NCI-H2171 (cell line): ENCODE results near the gene CFAP210.
"Not testable (repeated sequence)": the region's sequence is repeated elsewhere in the genome, so short reads cannot be mapped to it uniquely, and the experiment has no call there.

Experiments
- DNase-seq: peaks from one replicate; lab custom pipeline; 2025; lab: John Stamatoyannopoulos, UW

The CFAP210 gene

DNA sequence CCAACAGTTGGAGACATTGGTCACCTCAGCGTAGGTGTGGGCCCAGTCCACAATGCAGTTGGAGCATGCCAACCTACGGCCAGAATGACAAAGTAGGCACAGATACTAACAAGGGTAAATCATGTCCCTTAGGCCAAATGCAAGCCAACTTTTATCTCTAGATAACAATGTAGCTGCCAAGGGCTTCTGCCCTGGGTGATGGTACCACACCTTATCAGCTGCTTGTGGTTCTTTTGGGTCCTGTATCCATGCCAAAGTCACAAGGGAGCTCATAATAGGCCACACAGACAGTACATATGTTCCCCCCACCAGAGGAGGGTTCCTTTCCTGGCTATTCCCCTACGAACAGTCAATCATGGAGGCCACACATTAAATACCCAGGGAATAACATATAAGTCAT, 19.1 kb upstream of the CFAP210 start:
- DNase-seq, result no peak

DNA sequence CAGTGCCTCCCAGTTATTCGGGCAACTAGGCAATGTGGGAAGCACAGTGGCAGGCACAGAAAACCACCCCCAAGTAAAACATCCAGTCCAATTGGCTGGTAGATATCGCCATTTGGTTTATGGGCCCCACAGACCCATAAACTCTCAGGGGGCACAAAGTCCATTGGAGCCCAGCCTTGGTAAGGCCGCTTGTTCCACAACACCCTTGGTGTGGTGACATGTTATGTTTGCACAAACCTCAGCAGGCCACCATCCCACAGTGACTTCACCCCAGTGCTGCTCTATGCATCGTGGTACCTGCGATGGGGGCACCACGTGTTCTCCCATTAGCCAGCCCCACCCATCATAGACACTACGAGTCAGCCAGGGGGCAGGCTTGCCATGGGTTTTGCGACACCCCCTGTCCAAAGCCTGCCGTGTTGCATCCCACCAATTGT, 18.6 kb upstream of the CFAP210 start:
- no peak for DNase-seq

- no peak for DNase-seq
These were observed 17.7 kb upstream of the CFAP210 start for GRCh38 chr2:169711751-169712509.

DNA sequence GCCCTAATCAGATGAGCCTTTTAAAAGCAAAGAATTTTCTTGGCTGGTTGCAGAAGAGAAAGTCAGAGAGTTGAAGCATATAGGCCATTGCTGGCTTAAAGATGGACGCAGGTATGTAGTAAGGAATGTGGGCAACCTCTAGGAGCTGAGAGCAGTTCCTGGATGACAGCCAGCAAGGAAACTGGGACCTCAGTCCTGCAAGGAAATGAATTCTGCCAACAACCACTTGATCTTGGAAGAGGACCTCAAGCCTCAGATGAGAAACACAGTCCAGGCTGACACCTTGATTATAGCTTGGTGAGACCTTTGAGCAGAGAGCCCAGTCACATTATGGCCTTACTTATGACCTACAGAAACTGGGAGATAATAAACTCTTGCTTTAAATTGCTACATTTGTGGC, 15.8 kb upstream of the CFAP210 start:
- DNase-seq, result no peak

- no peak for DNase-seq
These were observed 15.1 kb upstream of the CFAP210 start for GRCh38 chr2:169709331-169709730.

DNA sequence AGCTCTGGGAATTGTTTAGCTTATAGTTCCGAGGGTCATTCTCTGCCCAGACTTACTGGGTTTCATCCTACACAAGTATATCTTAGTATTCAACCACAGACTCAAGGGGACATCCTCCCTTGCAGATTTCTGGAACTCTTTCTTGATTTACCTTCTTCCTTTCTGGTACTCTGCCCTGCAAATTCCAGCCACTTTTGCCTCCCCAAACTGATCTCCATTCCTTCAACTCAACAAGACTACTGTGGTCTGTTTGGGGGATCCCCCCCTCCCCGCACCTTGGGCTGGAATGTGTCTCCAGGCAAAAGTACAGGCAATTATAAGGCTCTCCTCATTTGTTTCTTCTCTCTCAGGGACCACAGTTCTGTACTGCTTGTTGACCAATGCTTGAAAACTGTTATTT, 13.4 kb upstream of the CFAP210 start:
- DNase-seq, result no peak

- DNase-seq, result no peak
These were observed 11.7 kb upstream of the CFAP210 start for GRCh38 chr2:169705927-169706326.

GRCh38 chr2:169704160-169704708, 10.0 kb upstream of the CFAP210 start:
- no peak for DNase-seq

- no peak for DNase-seq
These were observed 8.8 kb upstream of the CFAP210 start for GRCh38 chr2:169702996-169703395.

DNA sequence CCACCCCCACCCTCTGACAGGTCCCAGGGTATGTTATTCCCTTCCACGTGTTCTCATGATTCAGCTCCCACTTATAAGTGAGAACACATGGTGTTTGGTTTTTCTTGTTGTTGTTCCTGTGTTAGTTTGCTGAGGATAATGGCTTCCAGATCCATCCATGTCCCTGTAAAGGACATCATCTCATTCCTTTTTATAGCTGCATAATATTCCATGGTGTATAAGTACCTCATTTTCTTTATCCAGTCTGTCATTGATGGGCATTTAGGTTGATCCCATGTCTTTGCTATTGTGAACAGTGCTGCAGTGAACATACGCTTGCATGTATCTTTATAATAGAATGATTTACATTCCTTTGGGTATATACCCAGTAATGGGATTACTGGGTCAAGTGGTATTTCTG, 5.0 kb upstream of the CFAP210 start:
- DNase-seq, result not testable (repeated sequence)

DNA sequence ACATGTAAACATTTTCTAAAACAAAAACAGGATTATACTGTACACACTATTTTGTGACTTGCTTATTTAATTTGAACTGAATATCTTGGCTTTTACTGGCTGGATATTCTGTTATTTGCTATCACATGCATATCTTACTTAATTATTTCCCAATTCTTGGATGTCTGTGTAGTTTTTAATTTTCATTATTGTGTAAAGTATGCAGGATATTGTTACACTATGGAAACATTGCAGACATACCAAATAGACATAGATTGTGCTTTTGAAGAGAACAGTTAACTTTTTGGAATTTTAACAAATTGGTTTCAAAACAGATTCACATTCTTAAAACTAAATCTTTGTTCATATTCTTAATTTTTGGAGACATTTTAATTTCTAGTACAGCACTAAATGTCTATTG, 2.2 kb upstream of the CFAP210 start:
- DNase-seq, result no peak

DNA sequence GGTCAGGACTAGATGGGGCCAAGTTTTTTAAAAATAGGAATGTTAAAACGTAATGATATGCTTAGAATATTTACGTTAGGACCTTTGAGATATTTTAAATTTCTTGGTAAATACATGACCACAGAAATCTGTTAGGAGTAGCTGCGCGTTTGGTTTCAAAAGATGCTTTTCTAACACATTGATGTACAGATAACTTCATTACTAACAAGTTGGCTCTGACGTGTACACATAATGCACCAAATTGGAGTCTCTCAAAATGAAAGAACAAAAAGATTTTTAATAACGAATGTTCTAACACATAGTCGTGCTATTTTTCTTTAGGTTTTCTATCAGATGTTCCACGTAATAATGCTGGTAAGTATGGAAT, 672 bp upstream of the CFAP210 start:
- DNase-seq, result no peak

GRCh38 chr2:169693360-169693759, 845 bp downstream of the CFAP210 start:
- no peak for DNase-seq

GRCh38 chr2:169692718-169693117, 1.5 kb downstream of the CFAP210 start:
- DNase-seq, result no peak

GRCh38 chr2:169690958-169691357, 3.2 kb downstream of the CFAP210 start:
- no peak for DNase-seq

GRCh38 chr2:169687943-169688342, 6.3 kb downstream of the CFAP210 start:
- DNase-seq, result not testable (repeated sequence)

DNA sequence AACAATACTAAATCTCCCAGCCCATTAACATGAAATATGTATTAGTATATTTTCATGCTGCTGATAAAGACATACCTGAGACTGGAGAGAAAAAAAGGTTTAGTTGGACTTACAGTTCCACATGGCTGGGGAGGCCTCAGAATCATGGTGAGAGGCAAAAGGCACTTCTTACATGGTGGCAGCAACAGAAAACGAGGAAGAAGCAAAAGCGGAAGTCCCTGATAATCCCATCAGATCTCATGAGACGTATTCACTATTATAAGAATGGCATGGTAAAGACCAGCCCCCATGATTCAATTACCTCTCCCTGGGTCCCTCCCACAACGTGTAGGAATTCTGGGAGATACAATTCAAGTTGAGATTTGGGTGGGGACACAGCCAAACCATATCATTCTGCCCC, 7.4 kb downstream of the CFAP210 start:
- not testable (repeated sequence) for DNase-seq

GRCh38 chr2:169684712-169685111, 9.5 kb downstream of the CFAP210 start:
- DNase-seq, result not testable (repeated sequence)

GRCh38 chr2:169684135-169684565, 10.1 kb downstream of the CFAP210 start:
- no peak for DNase-seq

DNA sequence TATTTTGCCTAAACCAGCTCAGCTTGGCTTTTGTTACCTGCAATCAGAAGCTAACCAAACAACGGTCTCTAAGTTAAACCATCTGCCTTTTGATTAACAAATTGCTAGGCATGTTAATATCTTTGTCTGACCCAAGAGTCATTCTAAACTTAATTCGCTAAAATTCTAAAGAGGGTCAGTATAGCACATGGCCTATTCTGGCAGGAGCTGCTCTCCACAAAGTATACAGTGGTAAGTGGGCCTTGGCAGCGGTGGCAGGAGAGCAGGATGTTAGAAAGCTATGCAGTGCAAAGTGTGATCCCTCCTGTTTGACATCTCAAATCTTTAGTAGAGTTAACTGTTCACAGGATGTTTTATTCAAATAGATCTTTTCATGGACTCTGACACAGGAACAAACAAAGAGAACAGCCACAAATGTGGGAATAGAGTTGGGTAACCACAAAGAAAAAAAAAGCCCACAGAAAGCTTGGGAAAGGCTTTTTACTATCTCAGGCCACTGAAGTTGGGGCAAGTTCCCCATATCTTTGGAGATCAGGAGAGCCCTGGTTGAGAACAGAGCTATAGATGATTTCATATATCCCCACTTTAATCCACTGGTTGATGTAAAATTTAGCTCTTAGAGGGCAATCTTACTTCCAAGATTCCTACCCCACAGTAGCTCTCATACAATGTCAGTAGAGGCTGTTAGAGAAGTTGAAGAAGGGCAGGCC, 10.6 kb downstream of the CFAP210 start:
- no peak for DNase-seq

DNA sequence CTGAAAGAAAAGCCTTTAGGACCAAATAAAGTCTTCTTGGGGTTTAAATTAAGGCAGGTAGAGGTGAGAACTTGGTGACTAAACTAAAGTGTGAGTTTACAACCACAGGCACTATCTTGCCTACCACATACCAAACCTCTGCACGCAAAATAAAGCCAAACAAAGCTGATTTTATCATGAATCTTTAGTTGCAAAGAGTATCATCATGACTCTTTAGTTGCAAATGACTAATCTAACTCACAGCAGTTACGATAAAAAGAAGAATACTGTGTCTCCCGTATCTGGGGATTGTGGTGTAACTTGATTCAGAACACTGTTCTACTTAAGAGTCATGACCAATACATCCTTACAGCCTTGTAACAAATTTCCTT, 11.2 kb downstream of the CFAP210 start:
- no peak for DNase-seq

- DNase-seq, result no peak
These were observed 17.4 kb downstream of the CFAP210 start for GRCh38 chr2:169676850-169677249.

DNA sequence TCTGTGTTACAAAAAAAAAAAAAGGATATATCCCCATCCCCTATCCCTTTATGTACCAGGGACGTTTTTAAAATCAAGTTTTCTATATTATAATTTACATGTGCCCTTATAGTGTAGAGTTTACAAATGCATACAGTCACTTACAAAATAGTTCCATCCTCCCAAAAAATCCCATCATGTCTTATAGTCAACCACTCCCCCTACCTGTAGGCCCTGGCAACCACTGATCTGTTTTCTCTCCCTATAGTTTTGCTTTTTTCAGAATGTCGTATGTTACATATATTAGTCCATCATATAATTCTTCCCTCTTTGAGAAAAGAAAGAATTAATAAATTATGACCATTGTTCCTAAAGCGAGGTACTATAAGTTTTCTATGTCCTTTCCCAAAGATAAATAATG, 17.8 kb downstream of the CFAP210 start:
- DNase-seq, result no peak
